Left forelimb (tissue), 1 donor: ENCODE data around the gene SETBP1.

Source experiments
- DNase-seq: peaks from one replicate; pipeline ENCODE4 v3.0.0-alpha.2; 2018; ENCODE audit warnings: low spot score

SETBP1 gene

DNA sequence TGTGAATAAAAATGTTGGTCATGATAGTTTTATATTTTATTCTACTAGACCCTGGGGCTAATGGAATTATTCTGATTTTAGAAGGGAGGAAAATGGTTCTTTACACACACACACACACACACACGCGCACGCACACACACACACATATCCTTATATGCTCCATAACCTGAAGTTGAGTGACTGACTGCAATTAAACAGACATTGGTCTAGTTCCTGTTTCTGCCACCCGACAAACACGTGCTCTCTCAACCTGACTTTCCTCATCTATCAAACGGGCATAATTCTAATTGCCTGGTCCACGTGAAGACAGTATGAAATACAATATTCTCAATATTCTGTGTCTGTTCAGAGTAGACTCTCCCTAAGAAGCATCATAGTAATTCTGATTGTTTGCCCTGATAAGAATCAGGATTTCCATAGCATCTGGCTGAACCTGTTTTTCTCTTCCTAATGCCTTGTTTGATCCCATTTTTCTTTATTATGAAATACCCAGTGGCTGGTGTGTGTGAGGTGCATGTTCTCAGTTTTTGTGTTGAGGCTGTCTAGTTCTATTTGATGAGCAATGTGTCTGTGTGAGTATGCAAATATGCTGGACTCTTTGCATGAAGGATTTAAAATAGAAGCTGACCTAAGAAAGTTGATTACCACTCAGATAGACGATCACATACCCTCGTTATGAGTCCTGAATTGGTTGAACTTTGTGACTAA, 51.0 kb downstream of the SETBP1 start:
- DNase-seq: no peak

DNA sequence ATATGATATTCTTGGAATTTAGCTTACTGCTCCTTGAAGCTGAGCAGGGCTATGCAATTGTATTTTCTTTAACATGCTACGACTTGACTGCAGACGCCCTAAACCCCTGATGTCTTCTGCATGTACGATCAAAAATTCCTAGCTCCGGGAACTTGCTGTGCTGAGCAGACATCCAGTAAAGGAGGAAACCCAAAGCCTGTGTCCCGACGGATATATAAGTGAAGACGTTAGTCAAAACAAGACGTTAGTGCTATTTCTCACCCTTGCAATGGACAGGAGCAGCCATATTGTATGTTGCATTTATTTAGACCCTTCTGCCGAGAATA, 51.5 kb downstream of the SETBP1 start:
- no peak for DNase-seq

DNA sequence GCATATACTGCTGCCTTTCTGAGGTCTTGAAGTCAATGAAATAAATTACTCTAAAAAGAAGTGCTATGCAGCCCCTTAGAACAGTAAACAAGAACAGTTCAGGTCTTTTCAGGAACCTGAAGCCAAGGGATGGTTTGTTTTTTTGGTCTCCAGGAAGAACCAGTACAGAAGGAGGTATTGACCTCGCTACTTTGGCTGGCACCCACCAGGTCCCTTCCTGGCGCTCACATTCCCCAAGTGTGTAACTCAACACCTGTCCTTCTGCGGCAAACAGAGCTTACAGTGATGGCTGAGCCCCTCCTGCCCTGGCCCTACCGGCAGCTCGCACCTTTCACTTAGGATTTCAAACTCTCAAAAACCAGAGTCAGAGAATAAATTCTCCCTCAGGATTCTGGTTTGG, 51.9 kb downstream of the SETBP1 start:
- DNase-seq: no peak

DNA sequence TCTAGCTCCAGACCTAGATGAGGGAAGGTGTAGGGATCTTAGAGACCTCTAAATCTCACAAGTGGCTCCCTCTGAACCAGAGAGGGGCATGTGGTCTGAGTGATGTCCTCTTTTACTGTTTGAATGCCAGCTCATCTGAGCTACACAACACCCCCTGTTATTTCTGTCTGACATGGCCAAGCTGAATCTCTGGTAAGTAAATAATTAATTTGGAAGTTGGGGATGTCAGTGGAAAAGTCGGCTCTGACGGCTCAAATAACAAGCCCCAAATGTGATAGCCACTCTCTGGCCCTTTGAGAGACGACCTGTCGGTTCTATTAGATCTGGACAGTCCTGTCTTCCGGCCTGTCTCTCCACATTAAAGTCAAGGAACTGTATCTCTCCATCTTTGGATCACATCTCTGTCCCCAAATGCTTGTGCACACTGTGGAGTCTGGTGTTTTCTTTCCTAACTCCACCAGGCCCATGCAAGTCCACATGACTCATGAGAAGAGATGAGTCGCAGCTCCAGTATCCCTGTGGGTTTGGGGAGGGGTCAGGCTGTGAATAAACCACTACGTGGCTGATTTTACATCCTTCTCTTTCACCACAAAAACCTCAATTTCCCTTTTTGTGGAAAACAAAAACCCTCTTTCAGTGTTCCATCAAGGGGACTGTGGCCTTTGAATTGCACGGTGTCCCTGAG, 52.5 kb downstream of the SETBP1 start:
- no peak for DNase-seq

DNA sequence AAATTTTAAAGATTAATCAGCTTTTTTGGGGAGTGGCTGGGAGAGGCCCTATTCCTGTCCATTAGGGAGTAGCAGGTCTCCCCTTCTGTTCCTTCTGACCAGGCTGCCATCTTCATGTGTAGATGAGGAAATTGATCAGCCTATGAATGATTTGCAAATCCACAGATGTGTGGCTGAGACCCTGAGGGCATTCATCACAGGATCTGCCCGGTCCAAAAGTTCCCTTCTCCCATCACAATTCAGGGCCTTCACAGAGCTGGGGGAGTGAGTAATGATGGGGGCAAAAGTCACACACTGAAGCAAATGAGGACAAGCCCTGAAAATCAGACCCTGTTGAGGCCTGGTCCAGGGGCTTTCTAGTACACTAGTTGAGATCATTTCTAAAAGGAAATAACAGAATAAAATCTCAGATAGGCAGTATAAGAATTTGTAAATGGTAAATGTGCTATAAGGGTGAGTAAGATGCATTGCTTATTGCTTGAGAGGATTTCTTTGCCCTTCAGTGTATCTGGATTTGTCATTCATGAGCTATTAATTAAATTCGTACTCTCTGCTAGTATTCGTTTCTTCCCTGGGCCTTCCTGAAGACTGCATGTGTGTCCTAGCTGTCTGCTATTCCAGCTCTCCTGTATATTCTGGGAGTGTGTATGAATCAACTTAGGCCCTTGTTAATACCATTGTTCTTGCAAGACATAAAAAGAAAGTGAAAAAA, 53.2 kb downstream of the SETBP1 start:
- DNase-seq: no peak

DNA sequence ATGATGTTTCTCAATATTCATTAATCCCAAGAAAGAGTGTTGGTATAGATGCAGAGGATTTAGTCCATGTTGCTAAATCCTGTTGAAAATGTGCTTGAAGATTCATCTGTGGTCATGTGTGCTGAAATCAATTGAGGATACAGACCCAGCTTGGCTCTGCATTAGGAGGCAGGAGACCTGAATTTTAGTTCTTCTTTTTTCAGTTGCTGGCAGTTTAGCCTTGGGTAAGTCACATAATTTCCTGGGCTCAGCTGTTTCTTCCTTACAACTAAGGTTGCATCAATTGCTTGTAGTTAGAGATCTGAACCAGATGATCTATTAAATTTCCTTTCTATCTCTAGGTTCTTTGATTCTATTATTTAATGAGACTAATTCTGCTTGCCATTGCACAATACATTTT, 54.4 kb downstream of the SETBP1 start:
- no peak for DNase-seq

DNA sequence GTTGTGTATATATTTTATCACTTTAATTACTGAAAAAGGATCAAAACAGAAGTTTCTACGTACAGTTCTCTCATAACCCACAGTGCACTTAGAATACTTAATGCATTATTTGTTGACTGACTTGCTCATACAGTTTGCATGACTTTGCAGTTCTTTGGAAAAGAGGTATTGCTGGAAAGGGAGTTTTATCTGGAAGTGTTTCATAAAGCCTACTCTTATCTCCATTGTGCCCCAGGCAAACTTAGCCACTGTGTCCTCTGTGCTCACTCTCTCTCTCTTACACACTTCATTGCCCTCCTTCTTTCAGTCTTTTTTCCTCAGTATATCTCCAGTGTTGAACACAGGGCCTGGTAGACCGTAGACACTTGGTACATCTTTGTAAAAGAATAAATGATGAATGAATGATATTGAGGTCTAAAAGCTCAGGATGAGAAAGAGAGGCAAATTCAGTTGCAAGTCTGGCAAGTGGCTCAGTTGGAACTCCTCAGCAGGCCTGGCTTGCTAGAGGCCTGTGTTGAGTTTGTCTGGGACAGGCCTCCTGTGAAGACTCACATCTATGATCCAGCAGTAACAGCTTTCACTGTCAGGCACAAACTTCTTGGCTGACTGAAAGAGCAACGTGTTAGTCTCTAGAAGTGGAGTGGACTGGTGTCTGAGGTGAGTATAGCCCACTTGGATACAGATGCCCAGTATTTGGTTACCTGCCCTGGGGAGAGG, 56.1 kb downstream of the SETBP1 start:
- DNase-seq: no peak

DNA sequence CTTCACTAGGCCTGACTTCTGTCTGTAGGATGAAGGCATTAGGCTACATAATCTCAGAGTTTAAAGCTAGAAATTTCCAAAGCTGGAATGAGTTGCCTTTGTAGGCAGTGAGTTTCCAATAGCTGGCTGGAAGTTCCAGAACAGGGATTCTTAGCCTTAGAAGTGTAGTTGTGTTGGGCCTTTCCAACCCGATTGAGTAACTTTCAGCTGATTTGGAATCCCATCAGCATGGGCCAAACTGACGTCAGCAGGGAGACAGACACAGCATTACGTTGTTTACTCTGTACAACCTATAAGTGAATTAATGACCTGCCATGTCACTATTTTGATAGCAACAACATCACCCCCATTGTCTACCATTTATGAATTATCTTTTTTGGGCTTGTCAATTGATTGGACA, 56.9 kb downstream of the SETBP1 start:
- no peak for DNase-seq

DNA sequence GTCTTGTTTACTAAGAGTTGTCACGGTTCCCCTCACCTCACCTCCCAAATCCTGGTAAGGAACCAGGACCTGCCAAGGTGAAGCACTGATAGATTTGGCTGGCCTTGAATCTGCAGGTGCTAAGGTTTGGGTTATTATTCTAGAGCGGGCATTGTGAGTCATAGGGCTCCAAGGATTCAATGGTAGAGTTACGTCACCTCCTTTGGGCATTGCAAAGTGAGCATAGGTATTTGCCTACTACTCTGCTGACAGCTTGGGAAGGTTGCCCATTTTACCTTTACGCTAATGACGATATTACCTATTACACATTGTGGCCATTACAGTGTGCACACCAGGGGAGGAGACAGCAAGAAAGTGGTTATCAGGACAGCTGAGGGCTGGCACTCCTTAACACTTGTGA, 59.3 kb downstream of the SETBP1 start:
- no peak for DNase-seq

DNA sequence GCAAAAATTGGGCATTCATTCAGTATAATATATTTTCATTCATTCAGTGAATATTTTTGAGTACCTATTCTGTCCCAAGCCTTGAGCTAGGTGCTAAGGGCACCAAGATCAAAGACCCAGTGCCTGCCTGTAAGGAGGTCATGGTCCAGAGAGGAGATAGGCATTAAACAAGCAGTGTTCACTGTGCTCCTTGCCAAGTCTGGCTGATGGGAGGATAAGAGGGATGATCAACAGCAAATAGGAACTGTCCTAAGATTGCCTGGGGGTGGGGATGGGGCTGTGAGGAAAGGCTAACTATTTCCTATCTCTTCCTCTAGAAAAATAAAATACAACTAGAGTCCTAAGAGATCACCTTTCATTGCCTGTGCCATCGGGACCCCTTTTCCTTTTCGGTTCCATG, 60.4 kb downstream of the SETBP1 start:
- DNase-seq: no peak

DNA sequence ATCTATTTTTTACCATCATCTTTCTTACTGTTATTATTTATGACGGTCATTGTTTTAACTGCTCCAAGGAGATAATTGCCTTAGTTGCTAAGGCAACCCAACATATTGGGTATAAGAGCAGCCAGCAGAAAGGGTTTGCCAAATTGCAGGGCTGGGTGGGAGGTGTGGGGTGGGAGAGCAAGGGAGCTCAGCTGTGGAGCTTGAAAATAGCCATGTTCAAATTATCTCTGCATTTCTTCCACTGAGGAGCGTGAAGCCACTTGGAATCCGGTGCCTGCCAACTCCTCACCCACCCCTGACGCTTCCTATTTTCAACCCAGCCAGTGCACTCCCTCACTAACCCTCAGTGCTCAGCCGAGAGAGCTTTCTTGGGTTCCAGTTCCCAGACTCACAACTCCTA, 60.8 kb downstream of the SETBP1 start:
- DNase-seq: no peak

DNA sequence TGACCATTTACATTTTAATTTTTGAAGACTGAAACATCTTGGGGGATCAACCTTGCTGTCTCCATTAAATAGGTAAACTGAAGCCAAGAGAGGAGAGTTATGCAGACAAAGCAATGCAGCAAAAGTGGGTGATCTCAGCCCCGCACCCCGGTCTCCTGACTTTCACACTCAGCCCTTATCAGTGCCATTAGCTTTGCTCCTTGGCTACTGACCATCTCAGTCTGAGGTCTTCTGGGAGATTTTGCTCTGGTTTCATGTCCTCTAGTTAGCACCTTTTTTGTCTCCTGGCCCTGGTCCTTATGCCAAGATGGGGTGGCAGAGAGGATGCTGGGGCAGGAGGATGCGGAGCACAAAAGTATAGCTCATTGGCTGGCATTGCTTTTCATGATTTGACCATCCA, 61.4 kb downstream of the SETBP1 start:
- no peak for DNase-seq

DNA sequence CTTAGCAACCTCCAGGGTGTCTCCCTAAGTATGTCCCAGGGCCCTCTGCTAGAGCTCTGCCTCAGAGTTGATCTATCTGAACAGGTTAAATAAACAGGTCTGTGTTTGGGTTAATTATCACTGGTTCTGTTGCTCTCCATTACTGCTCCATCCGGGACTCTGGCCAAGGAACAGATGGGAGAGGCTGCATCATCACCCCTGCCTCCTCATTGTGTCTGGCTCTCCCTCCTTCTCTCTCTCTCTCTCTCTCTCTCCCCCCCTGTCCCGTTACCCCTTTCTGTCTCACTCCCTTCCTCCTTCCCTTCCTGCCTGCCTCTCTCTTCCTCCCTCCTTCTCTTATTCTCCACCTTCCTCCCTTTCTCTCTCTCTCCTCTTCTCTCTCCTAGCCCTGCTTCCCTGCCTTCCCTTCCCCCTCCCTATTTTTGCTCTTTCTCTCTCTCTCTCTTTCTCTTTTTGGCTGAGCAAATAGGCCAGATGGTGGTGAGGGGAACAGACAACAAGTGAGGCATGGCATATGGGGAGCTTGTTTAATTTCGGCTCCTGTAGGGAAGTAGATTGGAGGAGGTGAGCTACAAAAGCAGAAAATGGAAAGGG, 62.1 kb downstream of the SETBP1 start:
- peak; percentile 77 for DNase-seq

DNA sequence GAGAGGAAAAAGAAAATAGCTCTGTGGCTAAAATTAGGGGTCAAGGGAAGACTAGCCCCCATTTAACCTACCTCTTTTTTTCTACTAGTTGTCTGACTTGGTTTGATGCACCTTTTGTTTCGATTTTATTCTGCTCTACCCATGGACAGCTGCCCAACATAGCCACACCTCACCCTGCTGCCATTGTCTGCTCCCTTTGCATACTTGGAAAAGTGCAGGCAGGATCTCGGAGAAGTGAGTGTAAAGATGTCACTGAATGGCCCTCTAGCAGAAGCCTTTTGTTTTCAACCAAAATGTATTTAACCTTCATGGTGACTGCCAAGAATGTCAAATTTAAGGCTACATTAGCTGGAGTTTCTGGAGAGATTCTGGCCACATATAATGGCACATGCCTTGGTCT, 62.9 kb downstream of the SETBP1 start:
- no peak for DNase-seq

DNA sequence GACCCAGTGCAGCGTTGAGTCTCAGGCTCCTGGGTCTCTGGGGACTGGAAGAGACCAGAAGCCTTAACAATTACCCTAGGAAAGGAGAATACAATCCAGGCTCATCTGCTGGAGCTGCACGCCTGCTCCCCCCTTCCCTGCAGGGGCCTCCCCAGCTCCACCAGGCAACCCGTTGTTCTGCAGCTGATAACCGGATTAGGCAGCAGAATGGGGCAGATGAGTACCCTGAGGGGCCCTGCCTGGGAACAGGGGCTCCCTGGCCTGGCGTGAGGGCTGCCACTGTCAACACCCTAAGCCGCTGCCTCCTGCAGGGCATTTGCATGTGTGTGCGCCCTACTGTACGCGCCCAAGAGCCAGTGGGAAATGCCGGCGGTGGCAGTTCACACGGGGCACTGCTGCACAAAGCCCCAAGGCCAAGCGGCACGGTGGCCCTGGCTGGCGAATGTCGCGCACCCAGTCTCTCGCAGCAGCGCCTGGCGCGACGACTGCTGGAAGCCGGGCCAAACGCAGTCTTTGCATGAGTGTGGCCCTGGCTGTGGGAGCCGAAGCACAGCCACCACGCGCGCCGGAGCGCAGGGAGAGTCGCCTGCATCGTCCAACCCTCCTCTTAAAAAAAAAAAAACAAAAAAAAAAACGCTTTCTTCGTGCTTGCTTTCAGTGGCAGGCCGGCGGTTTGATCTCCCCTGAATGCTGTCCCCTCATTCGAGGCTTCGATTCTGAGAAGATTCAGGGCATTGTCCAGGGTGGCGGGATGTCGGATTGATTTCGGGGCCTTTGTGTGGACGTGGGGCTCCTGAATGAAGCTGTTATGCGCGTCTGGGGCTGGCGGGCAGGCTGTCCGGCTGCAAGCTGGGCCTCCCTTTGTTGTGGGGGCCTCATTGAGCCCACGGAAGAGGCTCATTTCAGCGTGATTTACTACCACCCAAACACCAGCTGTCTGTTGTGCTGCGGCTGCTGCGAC, 63.8 kb downstream of the SETBP1 start:
- DNase-seq: no peak

DNA sequence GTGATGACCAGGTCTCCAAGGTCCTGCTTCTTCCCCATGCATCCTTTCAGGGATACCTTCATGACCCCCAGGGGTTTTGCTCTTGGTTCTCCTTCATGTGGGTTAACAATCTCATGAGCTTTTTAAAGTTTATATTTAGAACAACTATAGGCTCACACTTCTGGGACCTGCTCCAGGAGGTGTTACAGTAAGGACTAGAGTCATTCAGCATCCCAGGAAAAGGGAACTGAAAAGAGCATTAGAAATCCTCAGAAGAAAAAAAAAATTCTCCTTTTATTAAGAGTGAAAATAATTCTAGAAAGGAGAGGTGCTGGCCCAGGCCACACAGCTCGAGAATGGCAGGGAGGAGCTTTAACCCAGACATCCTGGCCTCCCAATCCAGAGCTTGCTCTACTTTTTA, 66.5 kb downstream of the SETBP1 start:
- no peak for DNase-seq

DNA sequence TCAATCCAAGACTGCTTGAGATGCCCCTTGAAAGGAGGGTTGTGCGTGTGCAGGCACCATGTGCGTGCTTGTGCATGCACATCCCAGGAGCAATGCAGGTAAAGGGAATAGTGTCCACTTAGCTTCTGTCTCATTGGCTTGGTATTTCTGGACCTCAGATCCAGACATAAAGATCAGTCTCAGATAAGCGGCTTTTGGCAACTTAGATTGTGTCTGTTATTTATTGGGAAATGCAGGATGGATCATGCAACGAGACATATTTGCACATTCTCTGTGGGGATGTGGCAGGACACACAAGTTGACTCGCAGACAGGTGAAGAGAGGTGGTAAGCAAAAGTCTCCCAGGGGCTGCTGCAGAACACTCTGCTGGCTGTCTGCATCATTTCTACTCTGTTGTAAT, 67.9 kb downstream of the SETBP1 start:
- DNase-seq: peak; percentile 34

DNA sequence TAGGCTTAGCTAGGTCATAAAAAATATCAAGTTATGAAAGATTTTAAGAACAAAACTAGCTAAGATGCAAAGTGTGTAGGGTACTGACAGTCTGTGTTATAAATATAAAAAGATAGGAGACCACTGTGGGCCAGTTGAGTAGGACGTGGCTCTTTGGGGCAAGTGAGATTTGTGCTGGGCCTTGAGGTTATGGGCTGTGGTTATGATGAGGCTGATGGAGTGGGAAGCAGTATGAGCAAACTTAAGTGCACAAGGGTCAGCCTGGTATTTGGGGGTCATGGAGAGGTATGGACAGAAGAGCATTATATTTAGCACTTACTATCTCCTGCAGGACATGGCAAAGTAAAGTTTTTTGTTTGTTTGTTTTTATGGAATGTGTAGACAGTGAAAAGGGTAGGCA, 70.1 kb downstream of the SETBP1 start:
- DNase-seq: no peak

DNA sequence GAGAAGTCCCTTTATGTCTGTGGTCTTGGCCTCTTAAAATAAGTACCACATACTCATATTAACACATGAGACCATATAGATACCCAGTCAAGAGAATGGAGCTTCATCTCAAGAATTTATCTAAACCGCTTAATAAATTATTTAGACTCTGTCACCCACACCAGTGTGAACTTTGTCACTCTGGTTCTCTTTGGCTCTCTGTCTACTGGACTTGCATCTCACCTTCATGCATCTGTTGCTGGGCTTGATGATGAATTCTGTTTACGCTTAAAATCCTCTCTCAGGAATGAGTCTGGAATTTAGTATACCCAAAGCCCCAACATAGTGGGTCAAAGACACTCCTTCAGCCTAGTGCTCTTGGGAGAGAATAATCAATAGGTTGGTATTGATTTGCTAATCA, 73.9 kb downstream of the SETBP1 start:
- no peak for DNase-seq

DNA sequence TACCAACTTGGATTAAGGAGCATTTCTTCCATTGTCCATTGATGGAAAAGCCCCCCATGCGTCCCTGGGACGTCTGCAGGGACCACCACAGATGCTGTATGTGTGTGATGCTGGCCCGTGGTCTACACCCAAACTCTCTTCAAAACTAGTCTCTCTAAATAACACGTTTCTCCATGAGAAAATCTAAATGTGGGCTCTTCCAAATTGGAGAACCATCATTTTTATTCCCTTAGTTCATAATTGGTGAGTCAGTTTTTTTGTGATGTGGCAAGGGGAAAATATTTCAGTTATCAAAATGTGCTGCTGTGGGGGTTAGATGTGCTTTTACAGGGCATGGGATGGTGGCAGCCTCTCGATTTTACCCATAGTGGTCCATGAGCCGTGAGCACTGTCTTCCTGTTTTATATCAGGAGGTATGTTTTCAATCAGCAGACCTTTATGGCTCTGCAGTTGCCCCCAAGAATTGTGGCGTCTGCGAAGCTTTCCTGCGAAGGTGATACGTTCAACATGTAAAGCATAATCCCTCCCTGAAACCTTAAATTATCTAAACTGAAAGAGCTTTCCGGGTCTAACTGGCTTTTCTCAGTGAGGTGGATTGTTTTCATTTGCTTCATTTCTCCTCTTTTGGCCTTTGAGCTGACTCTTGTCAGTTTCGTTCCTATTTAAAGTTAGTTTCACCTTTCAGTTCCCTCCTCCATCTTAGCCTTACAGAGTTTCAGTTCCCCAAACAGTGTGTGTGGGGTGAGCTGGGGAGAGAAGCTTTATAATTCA, 78.4 kb downstream of the SETBP1 start:
- no peak for DNase-seq
